ENCODE results near the gene SVIP. TPM values are rescaled to one million over a fixed set of nuclear protein-coding genes. Genes with fewer than 3 reads are reported as not detected.

Gene SVIP
- total and polyA plus RNA-seq, 7 donors: 6.9 to 17.1 (median 12.2) TPM

GRCh38 chr11:22787551-22788162, 41.9 kb downstream of the SVIP start:
- Histone ChIP-seq H3K27ac (no peak overlapping the region), H3K4me3 (no peak overlapping the region), H3K36me3 (no peaks in the 10 kb centered on the region), H3K27me3 (no peaks in the 10 kb centered on the region), H3K4me1 (no peaks in the 10 kb centered on the region), H3K9me3 (no peaks in the 10 kb centered on the region)
- 23 to 28% methylated on average over 9 of the region's 9 CpGs for WGBS, 2 donors
- intact Hi-C loops (cut with DNase I): loop anchor here (2.0 to 10.0 kb wide), 2 partner anchors 453 to 543 kb away; no protein-coding TSS in a partner anchor
- TF ChIP-seq EP300 (IDR thresholded peaks at IDR 0.05) (no peak), POLR2A (IDR thresholded peaks at IDR 0.05) (no peak), POLR2AphosphoS5 (IDR thresholded peaks at IDR 0.05) (no peak), CTCF (IDR thresholded peaks at IDR 0.05) (peak in 3 of 4 experiments; percentile 23 to 55 (median 38))
- no peak for DNase-seq

GRCh38 chr11:22787055-22787454, 42.5 kb downstream of the SVIP start:
- Histone ChIP-seq H3K4me3 (no peak overlapping the region), H3K9me3 (no peaks in the 10 kb centered on the region), H3K27ac (no peak overlapping the region), H3K4me1 (no peaks in the 10 kb centered on the region), H3K36me3 (no peaks in the 10 kb centered on the region), H3K27me3 (no peaks in the 10 kb centered on the region)
- TF ChIP-seq POLR2AphosphoS5 (IDR thresholded peaks at IDR 0.05) (no peak), POLR2A (IDR thresholded peaks at IDR 0.05) (no peak), EP300 (IDR thresholded peaks at IDR 0.05) (no peak), CTCF (IDR thresholded peaks at IDR 0.05) (no peak)
- 74 to 82% methylated on average over 2 of the region's 2 CpGs for WGBS, 2 donors
- intact Hi-C loops (cut with DNase I): loop anchor here (2.0 to 10.0 kb wide), 2 partner anchors 452 to 542 kb away; no protein-coding TSS in a partner anchor
- no peak for DNase-seq

- no peaks in the 10 kb centered on the region for H3K9me3 ChIP-seq
- 90% methylated on average over 3 of the region's 3 CpGs for WGBS, 2 donors
- H3K36me3 ChIP-seq: no peaks in the 10 kb centered on the region
- H3K4me1 ChIP-seq: no peaks in the 10 kb centered on the region
- no peak for DNase-seq
- no peak overlapping the region for H3K4me3 ChIP-seq
- no peak overlapping the region for H3K27ac ChIP-seq
- H3K27me3 ChIP-seq: no peaks in the 10 kb centered on the region
- TF ChIP-seq POLR2AphosphoS5 (IDR thresholded peaks at IDR 0.05) (no peak), CTCF (IDR thresholded peaks at IDR 0.05) (no peak), EP300 (IDR thresholded peaks at IDR 0.05) (no peak), POLR2A (IDR thresholded peaks at IDR 0.05) (no peak)
- intact Hi-C loops (cut with DNase I): loop anchor here (2.0 to 10.0 kb wide), 2 partner anchors 452 to 542 kb away; no protein-coding TSS in a partner anchor
These were observed 43.1 kb downstream of the SVIP start for GRCh38 chr11:22786475-22786874.

GRCh38 chr11:22785251-22785650, 44.4 kb downstream of the SVIP start:
- Histone ChIP-seq H3K4me3 (no peak overlapping the region), H3K36me3 (no peaks in the 10 kb centered on the region), H3K27me3 (no peaks in the 10 kb centered on the region), H3K27ac (no peak overlapping the region), H3K9me3 (no peaks in the 10 kb centered on the region), H3K4me1 (no peaks in the 10 kb centered on the region)
- intact Hi-C loops (cut with DNase I): loop anchor here (10.0 kb wide), 1 partner anchor 540 kb away; no protein-coding TSS in a partner anchor
- no peak for DNase-seq
- no peak for TF ChIP-seq POLR2AphosphoS5 (IDR thresholded peaks at IDR 0.05)
- no peak for TF ChIP-seq EP300 (IDR thresholded peaks at IDR 0.05)
- TF ChIP-seq CTCF (IDR thresholded peaks at IDR 0.05): no peak
- TF ChIP-seq POLR2A (IDR thresholded peaks at IDR 0.05): no peak
